Effector CD8-positive, alpha-beta T cell (primary cell): ENCODE data around the gene OR51B2.
"Not testable (repeated sequence)": the region's sequence is repeated elsewhere in the genome, so short reads cannot be mapped to it uniquely, and the experiment has no call there.

ENCODE experiments used
- DNase-seq: peaks from one replicate; lab custom pipeline; 2025; lab: John Stamatoyannopoulos, UW

The OR51B2 gene

DNA sequence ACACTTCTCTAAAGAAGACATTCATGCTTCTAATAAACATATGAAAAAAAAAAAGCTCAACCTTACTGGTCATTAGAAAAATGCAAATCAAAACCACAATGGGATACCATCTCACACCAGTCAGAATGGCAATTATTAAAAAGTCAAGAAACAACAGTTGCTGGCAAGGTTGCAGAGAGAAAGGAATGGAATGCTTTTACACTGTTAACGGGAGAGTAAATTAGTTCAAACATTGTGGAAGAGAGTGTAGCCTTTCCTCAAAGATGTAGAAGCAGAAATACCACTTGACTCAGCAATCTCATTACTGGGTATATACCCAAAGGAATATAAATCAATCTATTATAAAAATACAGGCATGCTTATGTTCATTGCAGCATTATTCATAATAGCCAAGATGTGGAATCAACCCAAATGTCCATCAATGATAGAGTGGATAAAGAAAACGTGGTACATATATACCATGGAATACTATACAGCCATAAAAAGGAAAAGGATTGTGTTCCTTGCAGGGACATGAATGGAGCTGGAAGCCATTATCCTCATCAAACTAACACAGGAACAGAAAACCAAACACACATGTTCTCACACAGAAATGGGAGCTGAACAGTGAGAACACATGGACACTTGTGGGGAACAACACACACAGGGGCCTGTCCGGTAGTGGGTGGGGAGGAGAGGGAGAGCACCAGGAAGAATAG is 10.6 kb downstream of the OR51B2 start:
- not testable (repeated sequence) for DNase-seq

DNA sequence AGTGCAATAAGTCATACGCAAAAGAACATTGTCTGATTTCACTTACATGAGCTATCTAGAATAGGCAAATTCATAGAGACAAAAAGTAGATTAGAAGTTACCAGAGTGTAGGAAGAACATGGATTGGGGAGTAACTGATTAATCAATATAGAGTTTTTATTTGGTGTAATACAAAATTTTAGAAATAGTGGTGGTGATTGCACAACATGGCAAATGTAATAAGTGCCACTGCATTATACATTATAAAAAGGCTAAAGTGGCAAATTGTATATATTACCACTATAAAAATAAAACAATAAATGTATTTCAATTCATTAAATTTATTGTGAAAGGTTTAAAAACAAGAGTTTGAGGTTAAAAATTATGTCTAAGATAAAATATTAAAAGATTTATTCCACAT is 13.7 kb downstream of the OR51B2 start:
- no peak for DNase-seq

DNA sequence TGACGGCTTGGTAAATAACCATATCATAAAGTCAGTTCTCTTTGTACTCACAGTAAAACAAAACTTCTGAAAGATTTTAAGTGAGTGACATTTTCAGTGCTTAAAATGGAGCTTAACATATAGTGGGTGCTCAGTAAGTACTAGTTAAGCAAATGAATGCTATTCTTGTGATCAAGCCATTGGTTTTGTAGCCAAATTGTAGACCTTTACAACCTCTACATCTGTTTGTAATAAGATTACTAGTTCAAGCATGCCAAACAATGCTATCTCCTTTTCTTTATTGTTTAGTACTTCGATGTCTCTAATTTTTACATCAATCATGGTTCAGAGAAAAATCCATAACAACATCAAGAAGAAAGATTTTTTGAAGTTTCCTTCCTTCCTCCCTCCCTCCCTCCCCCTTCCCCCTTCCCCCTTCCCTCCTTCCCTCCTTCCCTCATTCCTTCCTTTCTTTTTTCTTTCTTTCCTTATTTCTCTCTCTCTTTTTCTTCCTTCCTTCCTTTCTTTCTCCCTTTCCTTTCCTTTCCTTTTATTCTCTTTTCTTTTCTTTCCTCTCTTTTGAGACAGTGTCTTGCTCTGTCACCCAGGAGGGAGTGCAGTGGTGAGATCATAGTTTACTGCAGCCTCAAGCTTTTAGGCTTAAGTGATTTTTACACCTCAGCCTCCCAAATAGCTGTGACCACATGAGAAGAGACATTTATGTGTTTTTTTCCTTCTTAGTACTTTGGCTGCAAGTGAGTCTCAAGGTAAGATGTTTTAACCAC is 16.7 kb downstream of the OR51B2 start:
- no peak for DNase-seq

DNA sequence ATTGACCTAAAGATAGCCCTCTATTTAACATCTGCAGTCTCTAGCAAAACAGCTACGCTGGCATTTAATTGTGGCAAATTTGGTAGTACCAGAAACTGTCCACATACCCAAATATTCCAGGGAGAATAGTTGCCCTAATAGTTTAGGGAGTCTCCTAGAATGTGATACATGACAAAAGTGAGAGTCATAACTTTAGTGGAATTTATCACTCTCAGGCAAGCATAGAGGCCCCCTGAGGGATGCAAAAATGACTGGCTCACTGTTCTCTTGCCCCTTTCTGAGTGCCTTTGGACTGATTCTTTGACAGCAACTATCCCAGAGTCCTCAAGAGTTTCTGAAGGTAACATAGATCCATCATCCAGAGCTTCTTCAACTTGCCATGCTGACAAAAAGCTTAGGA is 20.1 kb downstream of the OR51B2 start:
- no peak for DNase-seq

DNA sequence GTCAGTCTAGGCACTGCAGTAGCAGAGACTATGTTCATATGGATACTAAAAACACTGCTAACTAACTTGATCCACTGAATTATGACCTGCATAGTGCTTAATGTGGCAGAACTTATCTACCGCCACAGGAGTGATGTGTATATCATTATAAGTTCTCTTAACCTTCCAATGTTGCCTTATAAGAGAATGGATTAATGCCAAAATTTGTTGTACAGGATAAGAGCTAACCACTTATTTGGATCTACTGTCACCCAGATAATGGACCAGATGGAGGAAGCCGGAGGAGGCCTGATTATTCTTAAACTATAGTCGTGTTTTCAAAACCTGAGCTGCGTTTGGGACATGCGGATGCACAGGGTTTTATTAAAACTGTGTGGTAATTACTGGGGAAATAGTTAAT is 20.5 kb downstream of the OR51B2 start:
- no peak for DNase-seq

DNA sequence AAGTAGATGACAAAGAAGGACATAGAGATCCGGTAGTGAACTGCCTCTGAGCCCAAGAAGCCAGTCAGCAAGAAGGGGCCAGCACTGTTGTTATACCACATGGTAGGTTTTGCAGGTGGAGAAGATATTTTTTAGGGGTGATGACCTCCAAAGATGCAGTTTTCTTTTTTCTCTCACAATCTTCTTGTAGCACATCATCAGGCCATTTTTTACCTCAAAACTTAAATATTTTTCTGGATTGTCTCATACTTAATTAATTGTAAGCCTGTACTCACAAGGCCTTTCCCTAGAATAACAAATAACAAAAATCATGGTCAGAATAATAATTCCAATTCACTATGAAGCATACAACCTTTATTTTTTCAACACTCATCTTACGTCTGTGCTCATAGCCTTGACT is 22.3 kb downstream of the OR51B2 start, which contains the start of gene OR51B4:
Gene OR51B4 (minus strand): TSS at position 101 of the 400 bp plus-strand sequence. CDS start 0 bp downstream, at position 101.
- no peak for DNase-seq

DNA sequence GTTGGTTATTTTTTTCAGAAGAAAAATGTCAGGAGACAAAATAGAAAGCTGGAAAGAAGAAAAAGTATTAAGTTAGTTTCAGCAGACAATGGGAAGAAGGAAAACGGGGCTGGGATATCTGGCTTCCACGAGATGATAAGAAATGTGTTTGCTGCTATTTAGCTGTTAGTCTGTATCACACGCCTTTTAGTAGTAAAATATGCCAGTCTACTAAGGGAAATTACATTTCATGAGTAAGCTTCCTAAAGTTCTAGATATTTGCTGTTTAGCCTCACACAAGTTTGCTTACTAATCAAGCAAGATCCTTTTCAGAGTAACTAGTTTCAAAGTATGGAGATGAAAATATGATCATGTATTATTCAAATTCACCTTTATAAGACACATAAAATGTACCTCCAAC is 23.8 kb downstream of the OR51B2 start:
- DNase-seq: no peak

DNA sequence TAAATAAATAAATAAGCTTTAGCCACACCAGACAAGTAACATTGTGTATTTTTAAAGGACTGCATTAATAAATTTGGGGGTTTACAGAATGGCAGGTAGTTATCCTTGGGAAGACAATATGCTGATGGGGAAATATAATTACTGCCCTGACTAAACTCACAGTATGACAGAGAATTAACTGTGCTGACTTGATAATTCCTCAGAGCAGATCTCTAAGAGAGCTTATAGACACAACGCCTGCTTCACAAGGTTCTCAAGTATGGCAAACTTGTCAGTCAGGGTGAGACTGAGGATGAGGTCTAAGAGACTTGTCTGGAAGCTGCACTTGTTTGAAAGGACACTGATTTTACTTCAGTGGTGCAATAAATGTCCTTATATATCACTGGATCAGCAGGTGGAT is 25.6 kb downstream of the OR51B2 start:
- no peak for DNase-seq

DNA sequence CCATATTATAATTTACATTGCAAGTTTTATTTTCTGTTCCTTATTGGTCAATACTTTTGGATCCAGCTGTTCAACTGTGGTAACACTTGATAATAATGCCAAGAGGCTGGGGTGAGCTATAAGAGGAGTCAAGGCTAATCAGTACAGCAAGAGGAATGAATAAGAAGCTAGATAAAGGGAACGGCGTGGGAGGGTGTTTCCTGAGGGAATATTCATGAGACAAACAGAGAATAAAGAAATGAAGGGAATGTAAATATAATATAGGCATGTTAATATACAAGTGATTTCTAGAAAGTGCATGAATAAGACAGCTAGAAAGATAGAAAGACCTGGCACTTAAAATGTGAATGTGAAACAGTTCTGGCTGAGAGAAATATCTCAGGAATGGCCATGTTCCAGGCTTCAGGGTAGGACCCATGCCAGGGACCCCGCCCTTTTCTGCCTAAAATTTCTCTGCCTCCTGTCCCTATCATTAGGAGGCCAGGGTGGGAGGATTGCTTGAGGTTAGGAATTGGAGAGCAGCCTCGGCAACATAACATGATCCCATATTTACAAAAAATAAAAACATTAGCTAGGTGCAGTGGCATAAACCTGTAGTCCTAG is 26.3 kb downstream of the OR51B2 start:
- no peak for DNase-seq

DNA sequence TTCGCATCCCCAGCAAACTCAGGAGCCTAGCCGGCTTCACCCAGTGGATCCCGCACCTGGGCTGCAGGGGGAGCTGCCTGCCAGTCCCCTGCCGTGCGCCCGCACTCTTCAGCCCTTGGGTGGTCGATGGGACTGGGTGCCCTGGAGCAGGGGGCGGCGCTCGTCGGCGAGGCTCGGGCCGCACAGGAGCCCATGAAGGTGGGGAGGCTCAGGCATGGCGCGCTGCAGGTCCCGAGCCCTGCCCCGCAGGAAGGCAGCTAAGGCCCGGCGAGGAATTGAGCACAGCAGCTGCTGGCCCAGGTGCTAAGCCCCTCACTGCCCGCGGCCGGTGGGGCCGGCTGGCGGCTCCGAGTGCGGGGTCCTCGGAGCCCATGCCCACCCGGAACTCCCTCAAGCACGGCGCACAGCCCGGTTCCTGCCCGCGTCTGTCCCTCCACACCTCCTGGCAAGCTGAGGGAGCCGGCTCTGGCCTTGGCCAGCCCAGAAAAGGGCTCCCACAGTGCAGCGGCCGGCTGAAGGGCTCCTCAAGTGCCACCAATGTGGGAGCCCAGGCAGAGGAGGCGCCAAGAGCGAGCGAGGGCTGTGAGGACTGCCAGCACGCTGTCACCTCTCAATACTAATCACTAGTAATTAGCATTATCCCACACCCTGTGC is 29.6 kb downstream of the OR51B2 start:
- not testable (repeated sequence) for DNase-seq

DNA sequence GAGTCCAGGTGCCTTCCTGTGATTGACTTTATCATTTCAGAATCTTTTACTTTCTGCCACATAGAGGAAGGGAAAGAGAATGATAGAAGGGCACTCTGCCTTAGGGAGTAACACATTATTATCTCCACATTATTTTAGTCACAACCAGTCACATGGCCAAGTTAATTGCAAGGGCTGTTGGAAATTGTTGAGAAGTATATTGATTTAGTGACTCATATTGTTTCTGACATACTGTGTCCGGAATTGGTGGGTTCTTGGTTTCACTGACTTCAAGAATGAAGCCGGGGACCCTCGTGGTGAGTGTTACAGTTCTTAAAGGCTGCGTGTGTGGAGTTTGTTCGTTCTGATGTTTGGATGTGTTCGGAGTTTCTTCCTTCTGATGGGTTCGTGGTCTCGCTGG is 31.1 kb downstream of the OR51B2 start:
- DNase-seq: no peak

DNA sequence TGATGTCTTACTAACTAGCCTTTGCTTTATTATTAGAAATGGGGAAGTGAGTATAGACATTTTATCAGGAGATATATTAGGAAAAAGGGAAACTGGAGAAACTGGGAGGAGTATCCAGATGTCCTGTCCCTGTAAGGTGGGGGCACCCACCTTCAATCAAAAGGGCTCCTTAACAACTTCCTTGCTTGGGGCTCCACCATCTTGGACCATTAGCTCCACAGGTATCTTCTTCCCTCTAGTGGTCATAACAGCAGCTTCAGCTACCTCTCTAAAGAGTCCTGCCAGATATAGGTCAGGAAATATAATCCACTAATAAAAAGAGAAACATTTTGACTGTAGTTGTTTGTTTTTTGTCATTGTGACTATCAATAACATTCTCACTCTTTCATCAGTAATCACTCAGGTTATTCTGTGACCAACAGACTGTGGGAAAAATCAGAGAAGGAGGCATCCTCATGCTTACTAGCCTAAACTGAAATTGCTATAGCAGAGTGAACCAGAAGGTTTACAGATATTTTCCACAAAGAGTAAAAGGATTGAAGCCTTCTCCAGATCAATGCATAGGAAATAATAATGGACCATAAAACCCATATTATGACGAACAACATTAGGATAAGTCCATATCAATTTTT is 32.8 kb downstream of the OR51B2 start:
- no peak for DNase-seq

DNA sequence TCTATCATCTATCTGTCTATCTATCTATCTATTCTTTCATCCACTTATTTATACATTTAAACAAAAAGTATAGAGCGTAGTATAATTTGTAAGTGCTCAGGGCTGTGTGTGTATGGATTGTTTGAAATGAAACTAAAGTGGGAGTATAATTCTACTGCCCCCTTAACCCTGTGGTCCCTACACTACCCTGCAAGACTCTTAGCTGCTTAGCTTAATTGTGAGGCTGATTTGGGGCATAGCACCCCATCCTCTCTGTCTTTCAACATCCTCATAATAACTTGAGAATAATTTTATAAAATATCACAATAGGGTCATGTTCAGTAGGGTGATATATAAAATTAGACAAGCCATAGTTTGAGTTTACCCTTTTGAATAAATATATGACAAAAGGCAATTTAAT is 34.0 kb downstream of the OR51B2 start:
- no peak for DNase-seq

DNA sequence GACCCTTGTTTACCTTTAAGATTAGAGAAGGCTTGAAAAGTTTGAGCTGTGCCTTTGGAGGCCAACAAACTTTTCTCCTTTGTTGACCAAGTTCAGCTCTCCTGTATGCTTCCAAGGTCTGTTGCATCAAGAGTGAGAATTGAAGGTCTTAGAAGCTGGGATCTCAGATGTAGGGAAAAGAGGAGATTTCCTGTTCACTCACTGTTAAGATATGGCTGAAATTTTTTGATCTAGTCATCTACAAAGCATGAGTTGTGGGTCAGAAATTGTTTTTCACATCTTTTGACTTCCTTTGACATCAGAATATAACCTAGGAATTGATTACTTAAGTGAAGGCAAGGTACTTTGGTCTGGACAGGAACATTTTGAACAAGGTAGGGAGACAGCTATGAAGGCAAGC is 34.4 kb downstream of the OR51B2 start:
- no peak for DNase-seq

DNA sequence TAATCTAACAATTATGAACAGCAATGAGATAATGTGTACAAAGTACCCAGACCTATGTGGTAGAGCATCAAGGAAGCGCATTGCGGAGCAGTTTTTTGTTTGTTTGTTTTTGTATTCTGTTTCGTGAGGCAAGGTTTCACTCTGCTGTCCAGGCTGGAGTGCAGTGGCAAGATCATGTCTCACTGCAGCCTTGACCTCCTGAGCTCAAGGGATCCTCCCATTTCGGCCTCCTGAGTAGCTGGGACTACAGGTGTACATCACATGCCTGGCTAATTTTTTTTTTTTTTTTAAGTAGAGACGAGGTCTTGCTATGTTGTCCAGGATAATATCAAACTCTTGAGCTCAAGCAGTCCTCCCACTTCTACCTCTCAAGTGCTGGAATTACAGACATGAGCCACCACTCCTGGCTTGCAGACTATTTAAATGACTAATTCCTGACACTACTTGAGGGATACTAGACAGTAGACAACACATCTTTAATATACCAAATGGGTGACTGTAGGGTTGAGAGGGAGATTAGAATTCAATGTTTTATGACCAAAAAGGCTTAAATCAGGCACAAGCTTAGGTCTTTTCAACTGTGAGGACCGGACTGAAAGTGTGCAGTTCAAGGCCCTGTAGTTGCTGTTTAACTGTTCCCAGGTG is 35.1 kb downstream of the OR51B2 start:
- no peak for DNase-seq

DNA sequence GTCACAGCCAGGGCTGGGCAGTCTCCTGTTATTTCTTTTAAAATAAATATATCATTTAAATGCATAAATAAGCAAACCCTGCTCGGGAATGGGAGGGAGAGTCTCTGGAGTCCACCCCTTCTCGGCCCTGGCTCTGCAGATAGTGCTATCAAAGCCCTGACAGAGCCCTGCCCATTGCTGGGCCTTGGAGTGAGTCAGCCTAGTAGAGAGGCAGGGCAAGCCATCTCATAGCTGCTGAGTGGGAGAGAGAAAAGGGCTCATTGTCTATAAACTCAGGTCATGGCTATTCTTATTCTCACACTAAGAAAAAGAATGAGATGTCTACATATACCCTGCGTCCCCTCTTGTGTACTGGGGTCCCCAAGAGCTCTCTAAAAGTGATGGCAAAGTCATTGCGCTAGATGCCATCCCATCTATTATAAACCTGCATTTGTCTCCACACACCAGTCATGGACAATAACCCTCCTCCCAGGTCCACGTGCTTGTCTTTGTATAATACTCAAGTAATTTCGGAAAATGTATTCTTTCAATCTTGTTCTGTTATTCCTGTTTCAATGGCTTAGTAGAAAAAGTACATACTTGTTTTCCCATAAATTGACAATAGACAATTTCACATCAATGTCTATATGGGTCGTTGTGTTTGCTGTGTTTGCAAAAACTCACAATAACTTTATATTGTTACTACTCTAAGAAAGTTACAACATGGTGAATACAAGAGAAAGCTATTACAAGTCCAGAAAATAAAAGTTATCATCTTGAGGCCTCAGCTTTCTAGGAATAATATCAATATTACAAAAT is 35.8 kb downstream of the OR51B2 start:
- DNase-seq: no peak

DNA sequence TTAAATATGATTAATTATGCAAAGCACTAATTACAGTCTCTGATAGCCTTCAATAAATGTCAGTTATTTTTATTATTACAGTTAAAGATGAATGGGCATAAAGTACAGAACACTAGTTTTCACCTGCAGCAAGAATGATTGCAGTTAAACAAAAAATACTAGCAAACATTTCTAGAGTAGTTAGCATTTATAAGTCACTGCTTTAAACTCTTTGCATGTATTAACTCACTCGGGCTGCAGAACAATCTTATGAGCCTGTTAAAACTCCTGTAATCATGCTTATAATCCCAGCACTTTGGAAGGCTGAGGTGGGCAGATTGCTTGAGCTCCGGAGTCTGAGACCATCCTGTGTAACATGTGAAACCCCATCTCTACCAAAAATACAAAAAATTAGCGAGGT is 37.2 kb downstream of the OR51B2 start:
- no peak for DNase-seq

DNA sequence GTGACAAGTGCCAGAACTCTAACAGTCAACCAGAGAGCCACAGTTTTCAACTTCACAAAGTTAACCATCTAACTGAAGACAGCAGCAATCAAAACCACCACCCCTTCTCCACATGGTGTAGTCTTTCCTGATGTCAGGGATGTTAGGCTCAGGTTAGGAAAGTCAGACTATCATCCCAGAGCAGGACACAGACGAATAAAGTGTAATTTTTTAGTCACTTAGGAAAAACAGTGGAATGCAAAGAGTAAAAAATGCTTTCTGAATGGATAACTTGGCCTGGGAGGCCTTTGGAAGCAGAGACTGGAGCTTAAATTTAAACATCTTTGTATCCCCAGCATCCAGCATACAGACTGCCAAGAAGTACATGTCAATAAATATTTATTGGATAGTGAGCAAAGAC is 37.7 kb downstream of the OR51B2 start:
- DNase-seq: no peak

DNA sequence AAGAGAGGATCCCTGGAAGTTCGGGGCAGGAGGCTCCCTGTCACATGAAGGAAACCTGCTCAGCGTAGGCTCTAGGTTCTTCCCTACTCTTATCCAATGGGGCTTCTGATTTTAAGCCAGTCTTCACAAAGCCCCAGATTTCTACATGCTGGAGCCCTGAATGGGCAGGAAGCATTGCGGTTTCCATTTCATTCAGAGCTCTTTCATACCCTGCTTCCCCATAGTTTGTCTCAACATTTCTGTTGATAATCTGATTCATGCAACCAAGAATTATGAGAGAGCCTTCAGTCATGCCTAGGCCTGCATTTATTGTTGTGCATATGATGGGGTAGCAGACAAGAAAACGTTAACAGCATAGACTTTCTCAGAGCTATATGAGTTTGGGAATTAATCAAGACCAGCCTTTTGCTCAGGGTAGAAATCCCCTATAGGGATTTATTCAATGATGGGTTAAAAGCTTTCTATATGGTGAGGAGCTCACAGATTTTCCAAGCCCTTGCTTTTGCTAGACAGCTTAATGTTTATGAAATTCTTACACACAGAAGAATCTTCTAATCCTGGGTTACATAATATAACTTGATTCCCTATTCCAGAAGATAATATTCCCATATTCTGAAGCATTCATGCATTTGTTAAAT is 38.3 kb downstream of the OR51B2 start:
- no peak for DNase-seq

DNA sequence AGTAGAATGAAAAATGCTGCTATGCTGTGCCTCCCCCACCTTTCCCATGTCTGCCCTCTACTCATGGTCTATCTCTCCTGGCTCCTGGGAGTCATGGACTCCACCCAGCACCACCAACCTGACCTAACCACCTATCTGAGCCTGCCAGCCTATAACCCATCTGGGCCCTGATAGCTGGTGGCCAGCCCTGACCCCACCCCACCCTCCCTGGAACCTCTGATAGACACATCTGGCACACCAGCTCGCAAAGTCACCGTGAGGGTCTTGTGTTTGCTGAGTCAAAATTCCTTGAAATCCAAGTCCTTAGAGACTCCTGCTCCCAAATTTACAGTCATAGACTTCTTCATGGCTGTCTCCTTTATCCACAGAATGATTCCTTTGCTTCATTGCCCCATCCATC is 39.5 kb downstream of the OR51B2 start:
- DNase-seq: no peak
